GM23248 (cell line): ENCODE results near the gene CBX8. TPM values are rescaled to one million over a fixed set of nuclear protein-coding genes. Genes with fewer than 3 reads are reported as not detected.

Source experiments
- DNase-seq: peaks from one replicate; pipeline ENCODE4 v3.0.0-alpha.2; 2015
- H2AFZ ChIP-seq: fragments of 200-600 bp; sonication (generic); 2 replicates; pipeline ENCODE4 v1.6.1; 2016; ENCODE audit warnings: antibody characterized with exemption
- H3F3A ChIP-seq: fragments of 200-600 bp; sonication (generic); 2 replicates; pipeline ENCODE4 v1.6.1; 2016; ENCODE audit warnings: mild to moderate bottlenecking, antibody characterized with exemption, mixed run types; ENCODE audit not compliant: insufficient read depth
- H3K27ac ChIP-seq: fragments of 200-600 bp; sonication (generic); 2 replicates; pipeline ENCODE4 v1.5.1; 2016; ENCODE audit warnings: mild to moderate bottlenecking
- H3K27me3 ChIP-seq: fragments of 200-600 bp; sonication (generic); replicated peaks from 2 replicates; pipeline ENCODE4 v1.6.1; 2016; ENCODE audit warnings: mild to moderate bottlenecking; ENCODE audit not compliant: insufficient read depth
- H3K36me3 ChIP-seq: fragments of 200-600 bp; sonication (generic); 2 replicates; pipeline ENCODE4 v1.6.1; 2016; ENCODE audit warnings: low read depth, mild to moderate bottlenecking
- H3K4me1 ChIP-seq: fragments of 200-600 bp; sonication (generic); 2 replicates; pipeline ENCODE4 v1.6.1; 2016; ENCODE audit warnings: mild to moderate bottlenecking; ENCODE audit not compliant: insufficient read depth
- H3K4me2 ChIP-seq: fragments of 200-600 bp; sonication (generic); one replicate; pipeline ENCODE4 v1.6.1; 2016; ENCODE audit warnings: mild to moderate bottlenecking; ENCODE audit not compliant: unreplicated experiment
- H3K4me3 ChIP-seq: fragments of 200-600 bp; sonication (generic); 2 replicates; pipeline ENCODE4 v1.5.1; 2016; ENCODE audit warnings: mild to moderate bottlenecking
- H3K79me2 ChIP-seq: fragments of 200-600 bp; sonication (generic); 2 replicates; pipeline ENCODE4 v1.6.1; 2016; ENCODE audit warnings: mild to moderate bottlenecking; ENCODE audit not compliant: insufficient read depth
- H3K9ac ChIP-seq: fragments of 200-600 bp; sonication (generic); 2 replicates; pipeline ENCODE4 v1.6.1; 2016; ENCODE audit warnings: mild to moderate bottlenecking
- H3K9me2 ChIP-seq: fragments of 200-600 bp; sonication (generic); 2 replicates; pipeline ENCODE4 v1.6.1; 2016; ENCODE audit warnings: mixed run types, mild to moderate bottlenecking, moderate library complexity; ENCODE audit not compliant: insufficient read depth
- H3K9me3 ChIP-seq: fragments of 200-600 bp; sonication (generic); one replicate; pipeline ENCODE4 v1.6.1; 2017; ENCODE audit warnings: low read depth
- H4K20me1 ChIP-seq: fragments of 200-600 bp; sonication (generic); 2 replicates; pipeline ENCODE4 v1.6.0; 2016; ENCODE audit not compliant: insufficient read depth
- EZH2 ChIP-seq: fragments of 200-600 bp; sonication (generic); IDR thresholded peaks from 2 replicates; pipeline ENCODE4 v1.6.1; 2018; ENCODE audit warnings: antibody characterized with exemption, mild to moderate bottlenecking; ENCODE audit not compliant: insufficient read depth, poor library complexity, severe bottlenecking
- EZH2phosphoT487 ChIP-seq: fragments of 200-600 bp; sonication (generic); IDR thresholded peaks from 2 replicates; pipeline ENCODE4 v1.6.1; 2018; ENCODE audit warnings: antibody characterized with exemption, moderate library complexity, mild to moderate bottlenecking, low read depth; ENCODE audit not compliant: insufficient read depth
- WGBS, 2 experiments: methylation state at CpG; one replicate each; pipeline ENCODE4 v1.1.6; 2015 to 2017; ENCODE audit warnings: low lambda C conversion rate in 2 of 2, low coverage in 1 of 2; ENCODE audit errors: missing lambda C conversion rate in 2 of 2; 5-methylcytosine and 5-hydroxymethylcytosine counted together
- in situ Hi-C: fragments of 300-500 bp; cut with MboI; formaldehyde crosslinking; loops from 2 replicates; pipeline ENCODE4 v1.15.0; 2020
- polyA plus RNA-seq: library from polyadenylated mRNA; unstranded; fragments of >200 nt; fragmentation: Nextera tagmentation; extraction: Ambion mirVana; gene quantifications from 2 replicates; pipeline ENCODE4 v1.2.1, GENCODE V29; 2016
- total RNA-seq: library from RNA; depleted of rRNA; stranded (reverse); fragments of >200 nt; shearing (Covaris generic); gene quantifications from 2 replicates; pipeline ENCODE4 v1.2.3, GENCODE V29; 2014

CBX8 gene
- total and polyA plus RNA-seq, 2 experiments from 2014 or later: 3.9 to 5.9 TPM

- Histone ChIP-seq H3K9me2 (no peaks in the 10 kb centered on the region), H3K27me3 (no peaks in the 10 kb centered on the region), H3K79me2 (peaks cover 39% of the 10 kb centered on the region), H3K4me1 (peaks cover 6% of the 10 kb centered on the region; the same call in 1 of the 2 replicates), H3K27ac (no peak overlapping the region), H3K9ac (no peak overlapping the region), H3K4me3 (no peak overlapping the region), H3K4me2 (no peak overlapping the region), H2AFZ (no peak overlapping the region), H3K36me3 (peaks cover 7% of the 10 kb centered on the region; the same call in 1 of the 2 replicates), H4K20me1 (no peaks in the 10 kb centered on the region), H3K9me3 (no peaks in the 10 kb centered on the region), H3F3A (peaks cover 15% of the 10 kb centered on the region)
- TF ChIP-seq EZH2phosphoT487 (no peak), EZH2 (no peak)
- DNase-seq: no peak
- 90 to 93% methylated on average over 52 to 61 of the region's 61 CpGs for WGBS, 2 experiments
- in situ Hi-C loops: no loop called here
Observed at GRCh38 chr17:79834565-79835469, 37.9 kb upstream of the CBX8 start.

GRCh38 chr17:79833744-79834564 is 37.1 kb upstream of the CBX8 start:
- in situ Hi-C loops: no loop called here
- H3K4me2 ChIP-seq: no peak overlapping the region
- H2AFZ ChIP-seq: no peak overlapping the region
- H3K27me3 ChIP-seq: no peaks in the 10 kb centered on the region
- DNase-seq: no peak
- H3K9ac ChIP-seq: no peak overlapping the region
- H3K9me3 ChIP-seq: no peaks in the 10 kb centered on the region
- 95 to 98% methylated on average over 55 to 82 of the region's 83 CpGs for WGBS, 2 experiments
- H3K27ac ChIP-seq: no peak overlapping the region
- H3K4me3 ChIP-seq: no peak overlapping the region
- H3K79me2 ChIP-seq: peaks cover 39% of the 10 kb centered on the region
- peaks cover 15% of the 10 kb centered on the region for H3F3A ChIP-seq
- TF ChIP-seq EZH2phosphoT487: no peak
- TF ChIP-seq EZH2: no peak
- H4K20me1 ChIP-seq: no peaks in the 10 kb centered on the region
- peaks cover 6% of the 10 kb centered on the region; the same call in 1 of the 2 replicates for H3K4me1 ChIP-seq
- peaks cover 7% of the 10 kb centered on the region; the same call in 1 of the 2 replicates for H3K36me3 ChIP-seq
- no peaks in the 10 kb centered on the region for H3K9me2 ChIP-seq

GRCh38 chr17:79833110-79833450 is 36.2 kb upstream of the CBX8 start:
- Histone ChIP-seq H3K9ac (no peak overlapping the region), H3K27me3 (no peaks in the 10 kb centered on the region), H3K27ac (no peak overlapping the region), H3K4me2 (no peak overlapping the region), H2AFZ (no peak overlapping the region), H3K79me2 (peaks cover 37% of the 10 kb centered on the region), H4K20me1 (no peaks in the 10 kb centered on the region), H3K4me1 (peaks cover 6% of the 10 kb centered on the region; the same call in 1 of the 2 replicates), H3K9me3 (no peaks in the 10 kb centered on the region), H3K36me3 (peaks cover 7% of the 10 kb centered on the region; the same call in 1 of the 2 replicates), H3K4me3 (no peak overlapping the region), H3F3A (peaks cover 11% of the 10 kb centered on the region), H3K9me2 (no peaks in the 10 kb centered on the region)
- TF ChIP-seq EZH2phosphoT487: no peak
- TF ChIP-seq EZH2: no peak
- no peak for DNase-seq
- in situ Hi-C loops: no loop called here
- WGBS, 2 experiments: 92 to 93% methylated on average over 7 of the region's 7 CpGs

- in situ Hi-C loops: no loop called here
- no peak overlapping the region for H3K4me3 ChIP-seq
- H3K9me3 ChIP-seq: no peaks in the 10 kb centered on the region
- H4K20me1 ChIP-seq: no peaks in the 10 kb centered on the region
- WGBS, 2 experiments: 68 to 73% methylated on average over 43 to 68 of the region's 72 CpGs
- no peak for DNase-seq
- peaks cover 2% of the 10 kb centered on the region; the same call in 1 of the 2 replicates for H3K4me1 ChIP-seq
- H2AFZ ChIP-seq: no peak overlapping the region
- H3K9ac ChIP-seq: no peak overlapping the region
- H3K4me2 ChIP-seq: no peak overlapping the region
- no peaks in the 10 kb centered on the region for H3K9me2 ChIP-seq
- no peak overlapping the region for H3K27ac ChIP-seq
- TF ChIP-seq EZH2phosphoT487 (no peak), EZH2 (no peak)
- peaks cover 5% of the 10 kb centered on the region for H3F3A ChIP-seq
- H3K79me2 ChIP-seq: peaks cover 30% of the 10 kb centered on the region
- peaks cover 7% of the 10 kb centered on the region; the same call in 1 of the 2 replicates for H3K36me3 ChIP-seq
- H3K27me3 ChIP-seq: no peaks in the 10 kb centered on the region
Observed at GRCh38 chr17:79832218-79833109, 35.6 kb upstream of the CBX8 start.
